VCaP (cell line): Measurements from ENCODE around the gene RNF208.

ENCODE experiments used
- H3K27ac ChIP-seq: fragments of 450-650 bp; 2 replicates; pipeline ENCODE4 v1.5.1; 2017
- CTCF ChIP-seq: fragments of 450-650 bp; conservative IDR thresholded peaks from 2 replicates; pipeline ENCODE4 v1.5.1; 2017; ENCODE audit warnings: mild to moderate bottlenecking, moderate library complexity

RNF208 gene

GRCh38 chr9:137240318-137240840, 18.3 kb upstream of the RNF208 start:
- H3K27ac ChIP-seq, result peak overlapping the region; percentile 100
- TF ChIP-seq CTCF, result peak; percentile 30

- peak overlapping the region; percentile 100 for H3K27ac ChIP-seq
Measured at GRCh38 chr9:137239541-137240200, 17.6 kb upstream of the RNF208 start.

GRCh38 chr9:137237759-137238726, 16.0 kb upstream of the RNF208 start:
- H3K27ac ChIP-seq, result peak overlapping the region; percentile 100
- TF ChIP-seq CTCF, result no peak

- H3K27ac ChIP-seq, result peak overlapping the region; percentile 100
- TF ChIP-seq CTCF, result no peak
Measured at GRCh38 chr9:137236936-137237421, 14.9 kb upstream of the RNF208 start.

- TF ChIP-seq CTCF, result peak; percentile 100
- peak overlapping the region; percentile 100; the same call in 1 of the 2 replicates for H3K27ac ChIP-seq
Measured at GRCh38 chr9:137236238-137236935, 14.3 kb upstream of the RNF208 start.

- no peak for TF ChIP-seq CTCF
- H3K27ac ChIP-seq, result peak overlapping the region; percentile 100; the same call in 1 of the 2 replicates
Measured at GRCh38 chr9:137235424-137236237, 13.6 kb upstream of the RNF208 start.

- no peak for TF ChIP-seq CTCF
Measured at GRCh38 chr9:137234758-137235423, 12.9 kb upstream of the RNF208 start.

More at GRCh38 chr9:137234758-137235423, 12.9 kb upstream of the RNF208 start:
- no peak overlapping the region for H3K27ac ChIP-seq
